Activated gamma-delta T cell treated with Interleukin-2 at 50 U/mL for 16 hours (primary cell): Measurements from ENCODE around the gene FNBP1L.
"Not testable (repeated sequence)": the region's sequence is repeated elsewhere in the genome, so short reads cannot be mapped to it uniquely, and the experiment has no call there.

ENCODE experiments used
- DNase-seq: peaks from one replicate; pipeline ENCODE4 v3.0.0-alpha.2; 2020

Gene FNBP1L

DNA sequence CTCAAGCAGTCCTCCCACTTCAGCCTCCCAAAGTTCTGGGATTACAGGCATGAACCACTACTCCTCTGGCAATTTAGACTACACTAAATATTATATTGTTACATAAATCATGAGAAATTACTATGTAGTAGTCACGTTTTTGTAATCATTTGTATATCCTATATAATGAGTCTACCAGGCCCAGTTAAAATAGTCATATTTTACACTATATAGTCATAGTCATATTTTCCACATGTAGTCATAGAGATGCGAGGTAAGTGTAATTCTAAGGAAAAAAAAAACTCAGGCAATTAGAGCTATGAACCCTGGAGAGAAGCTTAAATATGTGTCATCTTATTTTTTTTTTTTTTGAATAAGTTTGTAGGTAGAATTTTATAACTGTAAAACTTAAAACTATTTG is 90.0 kb downstream of the FNBP1L start:
- DNase-seq: no peak

DNA sequence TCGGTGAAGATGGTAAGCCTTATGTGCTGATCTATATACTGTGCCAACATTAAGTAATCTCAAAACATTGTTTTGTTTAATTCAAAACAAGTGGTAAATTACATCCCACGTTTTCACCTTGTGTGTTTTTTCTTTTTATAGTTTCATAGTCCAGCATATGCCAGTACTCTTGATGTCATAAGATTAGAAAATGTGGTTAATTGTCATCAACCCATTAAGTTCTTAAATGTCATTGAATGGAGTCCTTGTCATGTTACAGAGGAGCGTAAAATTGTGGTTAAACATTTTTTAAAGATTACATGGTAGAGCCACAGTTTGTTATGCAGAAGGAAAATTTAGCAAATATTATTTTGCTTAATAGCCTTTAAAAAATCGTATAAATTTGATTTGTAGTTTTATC is 93.1 kb downstream of the FNBP1L start:
- no peak for DNase-seq

DNA sequence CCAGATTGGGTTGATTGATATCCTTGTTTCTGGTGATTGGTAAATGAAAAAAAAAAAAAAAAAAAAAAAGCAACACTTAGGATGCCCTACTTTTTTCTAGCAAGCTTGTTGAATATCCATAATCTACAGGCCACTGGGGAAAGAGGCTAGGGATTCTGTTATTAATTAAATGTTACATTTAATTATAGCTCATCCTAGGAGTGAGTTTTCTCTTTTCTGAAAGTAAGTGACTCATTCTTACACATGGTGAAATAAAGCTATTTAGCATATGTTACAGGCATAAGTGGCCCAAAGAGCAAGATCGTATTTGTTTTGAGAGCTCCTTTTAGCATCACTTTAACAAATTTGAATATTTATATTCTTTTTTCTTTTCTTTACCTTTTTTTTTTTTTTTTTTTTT is 94.5 kb downstream of the FNBP1L start:
- no peak for DNase-seq

- no peak for DNase-seq
These were observed 98.4 kb downstream of the FNBP1L start for GRCh38 chr1:93546162-93546863.

- DNase-seq: no peak
These were observed 101.2 kb downstream of the FNBP1L start for GRCh38 chr1:93549131-93549530.

GRCh38 chr1:93549811-93550210 is 101.9 kb downstream of the FNBP1L start:
- no peak for DNase-seq

DNA sequence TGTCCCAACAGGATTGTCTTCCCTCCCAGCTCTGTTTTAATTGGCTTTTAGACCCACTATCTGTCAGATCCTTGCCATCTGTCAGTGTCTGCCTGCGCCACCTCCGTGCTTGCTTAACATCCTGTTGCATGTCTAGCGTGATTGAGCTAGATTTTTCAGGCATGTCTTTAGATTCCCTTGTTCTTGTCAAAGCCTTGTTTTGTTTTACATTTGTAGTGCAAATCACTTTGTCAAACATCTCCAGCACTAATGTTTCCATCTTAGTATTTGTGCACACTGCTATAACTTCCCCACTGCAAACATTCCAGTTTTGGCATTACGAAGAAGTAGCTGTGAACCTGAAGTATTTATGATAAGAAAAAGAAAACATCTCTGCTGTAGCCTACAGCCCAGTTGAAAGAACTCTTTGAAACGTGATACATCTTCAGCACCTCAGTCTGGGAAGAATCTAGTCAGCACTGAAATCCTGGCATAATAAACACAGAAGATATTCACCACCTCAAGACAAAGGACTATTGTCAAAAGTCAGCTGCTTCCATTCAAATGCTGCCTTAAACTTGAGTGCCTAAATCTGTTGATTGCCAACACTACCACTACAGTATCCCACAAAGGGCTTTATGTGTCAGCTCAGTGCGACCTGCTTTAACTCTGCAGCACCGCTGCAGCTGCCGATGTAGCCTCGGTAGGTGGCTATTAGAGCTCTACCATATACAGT is 105.0 kb downstream of the FNBP1L start:
- DNase-seq: no peak

DNA sequence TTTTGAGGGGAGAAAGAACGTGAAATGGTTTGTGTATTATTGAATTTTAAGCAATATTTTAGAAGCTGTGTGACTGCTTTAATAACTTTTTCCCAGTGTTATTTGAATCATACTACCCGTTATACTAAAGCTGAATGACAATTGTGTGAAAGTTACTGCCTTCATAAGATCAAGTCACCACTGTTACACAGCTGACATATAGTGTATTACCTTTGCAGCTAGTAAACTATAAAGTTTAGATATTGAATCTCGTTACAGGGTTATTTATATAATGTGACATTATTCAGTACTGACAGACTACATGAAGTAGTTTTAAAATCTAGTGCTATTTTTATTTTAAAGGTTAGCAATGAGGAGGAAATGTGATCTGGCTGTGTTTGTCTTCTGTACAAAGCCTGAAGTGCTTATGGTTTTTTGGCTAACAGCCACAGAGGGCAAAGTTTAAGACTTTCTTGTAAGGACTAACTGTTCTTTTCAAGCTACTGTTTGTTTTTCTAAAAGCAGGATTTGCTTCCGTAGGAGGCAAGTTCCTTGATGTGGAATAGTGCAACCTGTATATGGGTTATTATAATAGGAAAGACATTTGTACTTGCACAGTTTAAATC is 106.1 kb downstream of the FNBP1L start:
- not testable (repeated sequence) for DNase-seq

GRCh38 chr1:93554883-93555872 is 107.3 kb downstream of the FNBP1L start:
- DNase-seq: no peak

DNA sequence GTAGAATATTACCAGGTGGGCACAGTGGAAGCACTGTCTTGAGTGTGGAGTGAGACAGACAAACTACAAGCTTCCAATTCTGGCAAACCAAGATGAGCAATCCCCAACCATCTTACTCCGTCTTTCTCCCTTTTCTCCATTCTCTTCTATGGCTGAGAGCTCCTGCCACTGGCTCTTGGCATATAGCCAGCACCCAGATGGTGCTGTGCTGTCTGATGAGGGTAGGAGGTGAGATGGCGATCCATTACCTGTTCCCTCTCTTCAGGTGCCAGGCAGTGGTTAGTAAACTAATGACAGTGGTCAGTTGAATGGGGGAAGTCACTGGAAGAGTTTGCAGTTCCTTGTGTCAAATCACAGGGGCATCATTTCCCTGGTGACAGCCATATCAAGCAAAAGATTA is 108.4 kb downstream of the FNBP1L start:
- DNase-seq: no peak

DNA sequence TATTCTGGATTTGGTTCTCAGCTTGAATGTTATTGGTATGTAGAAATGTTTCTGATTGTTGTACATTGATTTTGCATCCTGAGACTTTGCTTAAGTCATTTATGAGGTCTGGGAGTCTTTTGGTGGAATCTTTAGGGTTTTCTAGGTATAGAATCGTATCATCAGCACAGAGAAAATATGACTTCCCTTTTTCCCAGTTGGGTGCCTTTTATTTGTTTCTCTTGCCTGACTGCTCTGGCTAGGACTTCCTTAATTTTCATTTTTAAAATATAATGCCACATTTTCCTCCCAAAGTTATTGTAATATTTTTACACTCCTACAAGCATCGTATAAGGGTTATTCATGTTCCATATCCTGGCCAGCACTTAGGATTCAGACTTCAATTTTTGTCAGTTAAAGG is 111.1 kb downstream of the FNBP1L start:
- DNase-seq: no peak

DNA sequence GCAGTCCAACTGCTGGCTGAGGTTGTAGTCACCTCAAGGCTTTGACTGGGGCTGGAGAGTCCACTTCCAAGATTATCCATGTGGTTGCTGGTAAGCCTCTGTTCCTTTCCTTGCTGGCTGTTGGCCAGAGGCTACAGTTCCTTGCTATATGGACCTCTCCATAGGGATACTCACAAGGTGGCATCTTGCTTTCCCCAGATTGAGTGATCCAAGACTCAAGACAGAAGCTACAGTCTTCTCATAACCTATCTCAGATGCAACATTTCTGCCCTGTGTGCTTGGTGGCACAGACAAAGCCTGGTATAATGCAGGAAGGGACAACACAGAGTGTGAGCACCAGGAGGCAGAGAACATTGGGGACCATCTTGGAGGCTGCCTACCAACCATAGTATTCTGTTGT is 111.8 kb downstream of the FNBP1L start:
- DNase-seq: no peak

DNA sequence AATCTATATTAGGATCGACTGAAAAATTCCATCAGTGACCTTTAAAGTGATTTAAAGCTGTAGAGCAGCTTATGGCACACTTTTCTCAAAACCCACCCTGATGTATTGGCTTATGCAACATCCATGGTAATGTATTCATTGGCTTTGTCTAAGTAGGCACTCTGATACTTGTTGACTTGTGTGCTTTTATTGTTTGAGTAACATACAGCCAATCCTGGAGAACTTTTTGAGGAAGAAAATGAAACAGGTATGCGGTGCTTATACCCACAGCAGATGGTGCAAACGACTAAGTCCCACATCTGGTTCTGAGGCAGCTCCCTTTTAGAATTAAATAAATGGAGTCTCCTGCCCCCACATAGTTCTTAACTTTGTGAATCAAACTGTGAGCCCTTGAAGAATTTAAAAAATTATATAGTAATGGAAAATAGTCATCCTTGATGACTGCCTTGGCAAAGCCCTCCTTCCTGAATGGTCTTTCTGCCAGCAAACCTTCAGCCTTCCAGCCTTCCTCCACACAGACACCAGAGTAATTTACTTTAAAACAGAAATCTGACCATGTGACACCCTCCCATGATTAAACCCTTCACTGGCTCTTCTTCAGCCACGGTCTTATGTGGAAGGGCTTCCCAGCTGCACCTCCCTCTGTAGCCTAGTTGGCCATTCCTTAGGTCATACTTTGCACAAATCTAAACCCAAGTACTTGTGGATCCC is 117.7 kb downstream of the FNBP1L start:
- DNase-seq: no peak

DNA sequence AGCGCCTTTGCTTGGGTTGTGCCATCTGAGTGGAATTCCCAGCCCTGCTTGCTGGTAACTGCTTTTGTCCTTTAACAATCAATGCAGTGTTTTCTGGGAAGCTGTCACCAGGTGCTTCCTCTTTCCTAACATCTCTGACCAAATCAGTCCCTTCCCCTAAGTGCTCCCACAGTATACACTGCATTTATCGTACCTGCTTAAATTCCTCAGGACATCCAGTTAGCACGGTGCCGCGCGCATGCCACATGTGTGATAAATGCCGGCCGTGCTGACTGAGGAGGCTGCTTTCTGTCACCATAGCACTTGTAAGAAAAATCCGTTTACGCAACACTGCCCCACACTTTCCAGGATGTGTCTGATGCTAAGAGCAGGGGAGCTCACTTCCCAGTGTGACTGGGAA is 118.3 kb downstream of the FNBP1L start:
- DNase-seq: no peak

DNA sequence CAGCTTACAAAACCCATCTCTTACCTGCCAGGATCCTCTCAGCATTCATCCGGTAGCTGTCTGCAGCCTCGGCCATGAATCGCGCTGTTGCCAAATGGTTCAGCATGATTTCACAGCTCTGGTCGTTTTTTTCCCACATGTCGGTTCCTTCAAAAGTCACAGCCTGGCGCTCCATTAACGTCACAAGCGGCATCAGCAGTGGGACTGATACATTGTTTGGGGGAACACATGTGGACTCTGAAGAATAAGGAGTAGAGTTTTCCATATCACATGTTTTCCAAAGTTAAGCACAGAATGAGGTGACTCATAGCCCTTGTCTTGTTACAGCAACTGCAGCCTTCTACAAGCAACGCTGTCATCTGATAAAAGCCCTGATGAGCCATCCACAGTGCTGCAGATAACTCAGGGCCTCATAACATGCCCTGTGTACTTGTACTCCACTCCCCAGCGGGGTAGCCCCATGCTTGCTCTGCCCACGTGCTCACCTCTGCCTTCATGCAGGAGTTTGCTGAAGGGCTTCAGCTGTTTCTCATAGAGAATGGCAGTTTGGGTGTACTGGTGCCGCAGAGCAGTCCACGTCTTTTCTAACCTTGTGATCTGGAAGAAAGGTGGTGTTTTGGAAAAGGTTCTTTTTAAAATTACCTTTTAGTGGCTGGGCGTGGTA is 119.5 kb downstream of the FNBP1L start:
- no peak for DNase-seq

DNA sequence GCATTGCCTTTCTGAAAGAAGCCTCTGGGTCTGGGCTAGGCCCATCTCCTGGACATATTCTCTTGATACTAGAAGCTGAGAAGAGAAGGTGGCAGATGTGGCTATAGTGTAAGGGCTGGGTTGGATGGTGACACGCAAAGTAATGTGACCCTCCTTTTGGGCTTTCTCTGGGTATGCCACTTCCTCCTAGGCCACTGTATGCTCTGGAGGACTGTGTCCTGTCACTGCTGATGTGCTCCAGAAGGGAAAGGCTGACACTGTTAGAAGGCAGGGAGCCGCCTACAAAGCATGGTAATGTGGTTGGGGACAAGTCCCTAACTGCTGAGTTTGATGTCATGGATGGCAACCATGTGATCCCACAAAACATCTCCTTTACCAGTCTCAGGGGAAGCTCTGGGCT is 121.6 kb downstream of the FNBP1L start:
- no peak for DNase-seq

GRCh38 chr1:93571623-93572310 is 123.8 kb downstream of the FNBP1L start:
- DNase-seq: no peak

GRCh38 chr1:93573940-93574469 is 126.1 kb downstream of the FNBP1L start:
- no peak for DNase-seq

- DNase-seq: no peak
These were observed 126.6 kb downstream of the FNBP1L start for GRCh38 chr1:93574511-93574910.

GRCh38 chr1:93574991-93575390 is 127.1 kb downstream of the FNBP1L start:
- no peak for DNase-seq
